Left ventricle myocardium superior (tissue), 1 donor: Measurements from ENCODE around the gene SHCBP1L. TPM values are rescaled to one million over a fixed set of nuclear protein-coding genes. Genes with fewer than 3 reads are reported as not detected.

Experiments used
- ATAC-seq: fragments of 200-7000 bp; cut with Tn5 transposase; one replicate; pipeline ENCODE4 v1.9.1; 2020; ENCODE audit warnings: mild to moderate bottlenecking, moderate library complexity
- DNase-seq: peaks from one replicate; pipeline ENCODE4 v3.0.0-alpha.2; 2020
- intact Hi-C: fragments of 100-400 bp; cut with micrococcal nuclease; formaldehyde crosslinking; loops from one replicate; pipeline ENCODE4 v1.11.0; 2022
- long read RNA-seq: library from polyadenylated mRNA; unstranded; transcript quantifications from one replicate; pipeline ENCODE4 v2.0.0, GENCODE V29; 2021
- total RNA-seq: library from RNA; stranded (reverse); fragmentation: NEBNext Ultra II Directional; extraction: Animal tissue kit (Norgen Biotek cat#: 25700); gene quantifications from one replicate; pipeline ENCODE4 v1.2.1, GENCODE V29; 2021
- donor health status: DM: no; HTN: yes; CAD: no; lungs with severe emphysema.

Gene SHCBP1L
- total RNA-seq, result not detected
- long read RNA-seq, result 0 reads

DNA sequence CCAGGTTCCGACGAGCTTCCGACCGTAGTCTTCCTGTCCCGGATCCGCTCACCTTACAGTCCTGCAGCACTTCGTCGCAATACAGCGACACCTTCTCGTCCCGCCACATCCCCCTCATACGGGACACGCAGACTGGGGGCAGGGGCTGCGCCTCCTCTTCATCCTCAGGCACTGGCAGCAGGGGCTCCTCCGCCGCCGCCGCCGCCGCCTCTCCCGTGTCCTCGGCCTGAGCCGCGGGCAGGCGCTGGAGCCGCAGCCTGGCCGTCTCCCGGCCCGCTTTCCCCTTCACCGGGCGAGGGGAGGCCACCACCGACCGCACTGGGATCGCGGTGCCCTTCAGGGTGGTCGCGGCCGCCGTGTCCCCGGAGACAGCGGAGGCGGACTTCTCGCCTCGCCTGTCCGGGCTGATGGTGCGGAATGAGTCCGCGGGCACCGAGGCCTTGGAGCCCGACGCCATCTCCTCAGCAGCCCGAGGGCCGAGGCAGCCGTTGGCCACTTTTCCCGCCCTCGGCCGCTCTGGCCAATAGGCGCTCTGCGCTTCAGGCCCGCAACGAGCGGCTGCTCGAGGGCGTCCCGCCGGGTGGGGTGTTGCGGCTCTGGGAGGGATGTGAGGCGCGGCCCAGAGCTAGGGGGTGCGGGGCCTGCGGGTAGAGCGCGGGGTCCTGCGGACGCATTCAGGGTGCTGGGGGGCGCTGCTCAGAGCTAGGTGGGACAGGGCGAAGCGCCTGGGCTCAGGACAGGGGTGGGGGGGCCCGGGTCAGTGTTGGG, at the start of gene SHCBP1L:
TSS of gene SHCBP1L (minus strand) at position 490 of the 768 bp plus-strand sequence. CDS start at position 457, 33 bp downstream.
- intact Hi-C loops, result no loop called here
- no peak for DNase-seq
- ATAC-seq, result peak; percentile 60

GRCh38 chr1:183002267-183002666, 49.3 kb upstream of the SHCBP1L start:
- ATAC-seq, result no peak
- DNase-seq, result no peak
- intact Hi-C loops, result no loop called here

GRCh38 chr1:183000167-183000962, 47.4 kb upstream of the SHCBP1L start:
- DNase-seq, result no peak
- intact Hi-C loops, result no loop called here
- ATAC-seq, result peak; percentile 55

GRCh38 chr1:182998482-182998881, 45.5 kb upstream of the SHCBP1L start:
- intact Hi-C loops, result no loop called here

DNA sequence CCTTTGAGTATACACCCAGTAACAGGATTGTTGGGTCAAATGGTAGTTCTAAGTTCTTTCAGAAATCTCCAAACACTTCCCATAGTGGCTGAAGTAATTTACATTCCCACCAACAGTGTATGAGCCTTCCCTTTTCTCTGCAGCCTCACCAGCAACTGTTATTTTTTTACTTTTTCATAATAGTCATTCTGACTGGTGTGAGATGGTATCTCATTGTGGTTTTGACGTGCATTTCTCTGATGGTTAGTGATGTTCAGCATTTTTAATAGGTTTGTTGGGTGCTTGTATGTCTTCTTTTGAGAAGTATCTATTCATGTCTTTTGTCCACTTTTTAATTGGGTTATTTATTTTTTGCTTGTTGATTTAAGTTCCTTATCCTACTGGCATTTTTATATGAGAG, 43.9 kb upstream of the SHCBP1L start:
- intact Hi-C loops, result no loop called here

More at GRCh38 chr1:182998482-182998881, 45.5 kb upstream of the SHCBP1L start:
- ATAC-seq (no peak), DNase-seq (no peak)

GRCh38 chr1:182995894-182996293, 42.9 kb upstream of the SHCBP1L start:
- intact Hi-C loops, result no loop called here
- ATAC-seq (no peak), DNase-seq (no peak)

More for the DNA sequence above, 43.9 kb upstream of the SHCBP1L start:
- no peak for DNase-seq
- no peak for ATAC-seq

DNA sequence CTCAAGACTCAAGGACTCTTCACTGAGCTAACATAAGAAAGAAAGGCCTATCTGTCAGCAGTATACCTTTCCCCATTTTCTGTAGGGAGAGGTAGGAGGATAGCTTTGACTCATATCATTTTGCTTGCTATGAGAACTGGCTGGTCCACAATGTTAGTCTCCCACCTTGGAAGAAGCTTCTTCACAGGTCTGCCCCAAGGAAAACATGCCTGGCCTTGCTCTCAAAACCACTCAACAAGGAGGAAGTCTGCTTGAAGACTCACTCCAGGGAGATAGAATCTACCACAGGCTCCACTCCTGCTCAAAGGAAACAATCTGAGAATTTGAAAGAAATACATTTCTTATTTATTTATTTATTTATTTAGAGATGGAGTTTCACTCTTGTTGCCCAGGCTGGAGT, 40.8 kb upstream of the SHCBP1L start:
- ATAC-seq (no peak), DNase-seq (no peak)
- intact Hi-C loops, result no loop called here

- no peak for DNase-seq
- ATAC-seq, result peak; percentile 47
Observed at GRCh38 chr1:182990413-182991144, 37.6 kb upstream of the SHCBP1L start.

GRCh38 chr1:182985876-182986275, 32.9 kb upstream of the SHCBP1L start:
- DNase-seq (no peak), ATAC-seq (no peak)
- intact Hi-C loops, result no loop called here

More at GRCh38 chr1:182990413-182991144, 37.6 kb upstream of the SHCBP1L start:
- intact Hi-C loops, result no loop called here

- ATAC-seq (no peak), DNase-seq (no peak)
- intact Hi-C loops, result no loop called here
Observed at GRCh38 chr1:182984621-182985020, 31.7 kb upstream of the SHCBP1L start.

- ATAC-seq, result no peak
- intact Hi-C loops, result no loop called here
- no peak for DNase-seq
Observed at GRCh38 chr1:182984138-182984537, 31.2 kb upstream of the SHCBP1L start.

- DNase-seq (no peak), ATAC-seq (no peak)
- intact Hi-C loops, result loop anchor here (10.0 kb wide), 1 partner anchor 126 kb away; no protein-coding TSS in a partner anchor
Observed at GRCh38 chr1:182978151-182978853, 25.3 kb upstream of the SHCBP1L start.

GRCh38 chr1:182977480-182977879, 24.5 kb upstream of the SHCBP1L start:
- intact Hi-C loops, result loop anchor here (10.0 kb wide), 1 partner anchor 127 kb away; no protein-coding TSS in a partner anchor
- DNase-seq (no peak), ATAC-seq (no peak)

- no peak for ATAC-seq
- no peak for DNase-seq
- intact Hi-C loops, result loop anchor here (10.0 kb wide), 1 partner anchor 130 kb away; no protein-coding TSS in a partner anchor
Observed at GRCh38 chr1:182974506-182975191, 21.7 kb upstream of the SHCBP1L start.

- intact Hi-C loops, result loop anchor here (10.0 kb wide), 1 partner anchor 132 kb away; no protein-coding TSS in a partner anchor
- DNase-seq, result no peak
- no peak for ATAC-seq
Observed at GRCh38 chr1:182972829-182973228, 19.9 kb upstream of the SHCBP1L start.

DNA sequence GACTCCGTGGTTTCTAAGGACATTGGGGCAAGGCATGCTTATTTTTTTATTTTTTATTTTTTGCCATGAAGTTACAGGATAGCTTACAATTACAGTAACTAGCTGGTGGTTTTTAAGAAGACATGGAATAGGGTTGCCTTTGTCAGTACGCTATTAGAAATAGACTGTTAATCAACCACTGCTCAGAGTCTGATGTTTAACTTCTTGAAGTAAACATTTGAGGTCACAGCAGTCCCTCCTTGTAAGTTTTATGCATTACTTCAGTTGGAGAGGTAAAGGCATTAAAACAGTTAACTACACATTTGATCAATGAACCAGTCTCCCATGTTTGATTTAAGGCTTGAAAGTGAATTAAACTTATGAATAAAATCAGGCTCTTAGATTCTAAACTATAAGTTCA, 19.3 kb upstream of the SHCBP1L start:
- ATAC-seq (no peak), DNase-seq (no peak)
- intact Hi-C loops, result loop anchor here (10.0 kb wide), 1 partner anchor 133 kb away; no protein-coding TSS in a partner anchor

DNA sequence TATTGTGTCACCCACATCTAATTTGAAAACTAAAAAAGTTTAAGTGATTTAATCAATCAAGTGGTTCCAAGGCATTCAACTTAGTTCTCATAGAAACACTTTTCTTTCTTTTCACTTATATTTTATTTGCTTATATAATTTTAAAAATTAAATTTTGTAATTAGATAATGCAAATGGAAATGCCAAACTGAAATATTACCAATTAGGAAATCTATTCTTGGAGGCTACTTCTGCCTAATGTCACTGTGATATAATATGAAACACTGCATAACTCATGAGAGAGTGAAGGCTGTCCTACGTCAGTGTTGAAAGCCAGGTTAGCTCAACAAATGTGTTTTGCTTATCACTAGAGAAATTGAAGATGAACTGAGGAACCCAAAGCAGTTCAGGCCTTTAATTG, 18.3 kb upstream of the SHCBP1L start:
- no peak for ATAC-seq
- intact Hi-C loops, result loop anchor here (10.0 kb wide), 1 partner anchor 134 kb away; no protein-coding TSS in a partner anchor

More for the DNA sequence above, 18.3 kb upstream of the SHCBP1L start:
- DNase-seq, result no peak
